ENCODE data around the gene PAXX. TPM values are rescaled to one million over a fixed set of nuclear protein-coding genes. Genes with fewer than 3 reads are reported as not detected.

Gene PAXX
- total and polyA plus RNA-seq, 8 donors, result 11.9 to 206 (median 92.0) TPM

GRCh38 chr9:137041124-137041523 is 48.9 kb downstream of the PAXX start:
- peaks cover 26 to 42% (median 37%) of the 10 kb centered on the region in 4 donors for H3K4me1 ChIP-seq
- H3K36me3 ChIP-seq, result peaks cover 17 to 50% (median 39%) of the 10 kb centered on the region in 4 donors
- peak overlapping the region in 1 of 4 donors; percentile 7 for H3K4me3 ChIP-seq
- intact Hi-C loops (cut with DNase I; ENCODE audit: low total_unique reads), result no loop called here
- no peak for DNase-seq
- peaks cover 0 to 30% (median 15%) of the 10 kb centered on the region in 3 donors for H3K27me3 ChIP-seq
- TF ChIP-seq POLR2A (IDR thresholded peaks at IDR 0.05) (no peak), POLR2AphosphoS5 (IDR thresholded peaks at IDR 0.05) (no peak), EP300 (IDR thresholded peaks at IDR 0.05) (no peak)
- TF ChIP-seq, protein P1, sequence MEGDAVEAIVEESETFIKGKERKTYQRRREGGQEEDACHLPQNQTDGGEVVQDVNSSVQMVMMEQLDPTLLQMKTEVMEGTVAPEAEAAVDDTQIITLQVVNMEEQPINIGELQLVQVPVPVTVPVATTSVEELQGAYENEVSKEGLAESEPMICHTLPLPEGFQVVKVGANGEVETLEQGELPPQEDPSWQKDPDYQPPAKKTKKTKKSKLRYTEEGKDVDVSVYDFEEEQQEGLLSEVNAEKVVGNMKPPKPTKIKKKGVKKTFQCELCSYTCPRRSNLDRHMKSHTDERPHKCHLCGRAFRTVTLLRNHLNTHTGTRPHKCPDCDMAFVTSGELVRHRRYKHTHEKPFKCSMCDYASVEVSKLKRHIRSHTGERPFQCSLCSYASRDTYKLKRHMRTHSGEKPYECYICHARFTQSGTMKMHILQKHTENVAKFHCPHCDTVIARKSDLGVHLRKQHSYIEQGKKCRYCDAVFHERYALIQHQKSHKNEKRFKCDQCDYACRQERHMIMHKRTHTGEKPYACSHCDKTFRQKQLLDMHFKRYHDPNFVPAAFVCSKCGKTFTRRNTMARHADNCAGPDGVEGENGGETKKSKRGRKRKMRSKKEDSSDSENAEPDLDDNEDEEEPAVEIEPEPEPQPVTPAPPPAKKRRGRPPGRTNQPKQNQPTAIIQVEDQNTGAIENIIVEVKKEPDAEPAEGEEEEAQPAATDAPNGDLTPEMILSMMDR (IDR thresholded peaks at IDR 0.05), result no peak
- H3K9me3 ChIP-seq, result no peaks in the 10 kb centered on the region
- WGBS, 5 donors, result 58 to 68% (median 68%) methylated on average over 10 to 16 of the region's 16 CpGs
- peak overlapping the region in 2 of 5 donors; percentile 50 to 84 for H3K27ac ChIP-seq

DNA sequence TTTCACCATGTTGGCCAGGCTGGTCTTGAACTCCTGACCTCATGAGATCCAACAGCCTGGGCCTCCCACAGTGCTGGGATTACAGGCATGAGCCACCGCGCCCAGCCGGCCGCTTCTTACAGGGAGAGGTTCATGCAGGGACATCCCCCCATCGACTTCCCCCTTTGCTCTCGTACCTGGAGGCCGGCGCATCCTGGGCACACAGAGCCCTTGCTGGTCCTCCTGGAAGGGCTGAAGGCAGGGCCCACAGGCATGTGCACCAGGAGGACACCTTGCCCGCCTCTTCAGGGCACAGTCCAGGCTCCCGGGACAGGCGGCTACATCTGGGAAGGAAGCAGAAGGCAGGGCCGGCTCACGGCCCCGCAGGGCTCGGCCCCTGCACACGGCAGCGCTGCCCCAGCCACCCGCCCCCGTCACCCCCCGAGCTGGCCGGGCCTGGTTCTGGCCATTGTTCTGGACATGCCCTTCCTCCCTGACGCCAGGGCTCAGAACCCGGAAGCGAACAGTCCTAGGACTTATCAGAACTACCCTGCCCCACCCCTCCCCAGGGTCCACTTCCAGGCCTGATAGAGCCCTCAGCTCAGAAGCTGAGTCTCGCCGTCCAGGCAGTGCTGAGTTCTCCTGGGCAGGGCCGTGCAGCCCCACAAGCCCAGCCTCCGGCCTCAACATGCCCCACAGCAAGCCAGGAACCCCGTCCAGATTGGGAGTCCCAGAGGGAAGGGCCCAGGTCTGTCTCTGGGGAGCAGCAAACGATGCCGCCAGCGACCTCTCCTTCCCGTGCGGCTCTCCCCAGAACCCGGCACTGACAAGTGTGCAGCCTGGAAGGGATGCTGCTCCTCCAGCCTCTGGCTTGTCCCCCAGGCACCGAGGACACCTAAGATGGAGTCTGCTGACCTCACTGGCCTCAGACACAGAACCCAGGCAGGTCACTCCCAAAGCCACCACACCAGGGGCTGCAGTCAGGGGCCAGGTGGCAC is 50.8 kb downstream of the PAXX start:
- Histone ChIP-seq H3K27me3 (peaks cover 0 to 49% (median 32%) of the 10 kb centered on the region in 3 donors), H3K4me1 (peaks cover 34 to 51% (median 47%) of the 10 kb centered on the region in 4 donors), H3K27ac (peak overlapping the region; percentile 66 to 84 (median 79)), H3K4me3 (peak overlapping the region; percentile 58 to 78 (median 66)), H3K9me3 (no peaks in the 10 kb centered on the region), H3K36me3 (peaks cover 17 to 40% (median 32%) of the 10 kb centered on the region in 4 donors)
- WGBS, 5 donors, result 35 to 58% (median 52%) methylated on average over 14 to 36 of the region's 36 CpGs
- DNase-seq, result peak; percentile 63 to 79
- intact Hi-C loops (cut with DNase I; ENCODE audit: low total_unique reads), result no loop called here
- TF ChIP-seq POLR2AphosphoS5 (IDR thresholded peaks at IDR 0.05) (peak; percentile 24 to 60 (median 55)), POLR2A (IDR thresholded peaks at IDR 0.05) (no peak)

Other genes with a start within 250 kb of the PAXX start
Only the 30 nearest of the 39 such genes appear.
- gene TMEM141, start 201.1 kb upstream of the PAXX start, total RNA-seq, result 100 to 1,000 TPM in 1 of 5 donors, 10 to 100 TPM in 4; 11.1 to 152 (median 64.5) TPM
- gene TMEM141, start 201.1 kb upstream of the PAXX start, polyA plus RNA-seq, result 100 to 1,000 TPM; 139 to 219 (median 195) TPM
- gene CCDC183, start 196.1 kb upstream of the PAXX start, total RNA-seq, result 10 to 100 TPM in 1 of 5 donors, 1 to 10 TPM in 4; 1.2 to 53.0 (median 6.2) TPM
- 1 to 10 TPM; 1.9 to 5.8 (median 3.5) TPM for gene CCDC183, start 196.1 kb upstream of the PAXX start, polyA plus RNA-seq
- 100 to 1,000 TPM in 1 of 5 donors, 10 to 100 TPM in 4; 47.4 to 615 (median 65.1) TPM for gene RABL6, start 184.5 kb upstream of the PAXX start, total RNA-seq
- gene RABL6, start 184.5 kb upstream of the PAXX start, polyA plus RNA-seq, result 10 to 100 TPM; 54.2 to 82.1 (median 56.0) TPM
- 10 to 100 TPM in 2 of 5 donors, 1 to 10 TPM in 3; 1.4 to 37.4 (median 9.3) TPM for gene AJM1, start 149.9 kb upstream of the PAXX start, total RNA-seq
- gene AJM1, start 149.9 kb upstream of the PAXX start, polyA plus RNA-seq, result 1 to 10 TPM in 2 of 3 donors, under 1 TPM in 1; 0.46 to 3.3 (median 1.5) TPM
- 10 to 100 TPM; 31.5 to 45.5 (median 38.8) TPM for gene PHPT1, start 143.0 kb upstream of the PAXX start, total RNA-seq
- 100 to 1,000 TPM; 151 to 168 (median 156) TPM for gene PHPT1, start 143.0 kb upstream of the PAXX start, polyA plus RNA-seq
- 100 to 1,000 TPM in 1 of 5 donors, 1 to 10 TPM in 4; 1.8 to 317 (median 5.8) TPM for gene MAMDC4, start 140.1 kb upstream of the PAXX start, total RNA-seq
- 10 to 100 TPM in 1 of 3 donors, 1 to 10 TPM in 2; 1.1 to 11.2 (median 3.1) TPM for gene MAMDC4, start 140.1 kb upstream of the PAXX start, polyA plus RNA-seq
- gene EDF1, start 126.1 kb upstream of the PAXX start, total RNA-seq, result 100 to 1,000 TPM; 132 to 229 (median 208) TPM
- gene EDF1, start 126.1 kb upstream of the PAXX start, polyA plus RNA-seq, result 100 to 1,000 TPM; 572 to 798 (median 789) TPM
- gene TRAF2, start 105.9 kb upstream of the PAXX start, total RNA-seq, result 100 to 1,000 TPM in 1 of 5 donors, 10 to 100 TPM in 2, 1 to 10 TPM in 2; 5.5 to 248 (median 12.8) TPM
- 10 to 100 TPM; 10.0 to 12.1 (median 11.3) TPM for gene TRAF2, start 105.9 kb upstream of the PAXX start, polyA plus RNA-seq
- gene FBXW5, start 47.7 kb upstream of the PAXX start, total RNA-seq, result 100 to 1,000 TPM in 4 of 5 donors, 10 to 100 TPM in 1; 47.7 to 435 (median 174) TPM
- gene FBXW5, start 47.7 kb upstream of the PAXX start, polyA plus RNA-seq, result 100 to 1,000 TPM in 2 of 3 donors, 10 to 100 TPM in 1; 91.0 to 109 (median 102) TPM
- not detected for gene C8G, start 47.2 kb upstream of the PAXX start, total RNA-seq
- gene C8G, start 47.2 kb upstream of the PAXX start, polyA plus RNA-seq, result 1 to 10 TPM in 2 of 3 donors, not detected in 1; 2.3 to 5.5 TPM
- gene LCN12, start 40.1 kb upstream of the PAXX start, total RNA-seq, result 1 to 10 TPM in 1 of 5 donors, under 1 TPM in 1, not detected in 3; 0.73 to 2.2 TPM
- 1 to 10 TPM; 2.3 to 6.3 (median 3.1) TPM for gene LCN12, start 40.1 kb upstream of the PAXX start, polyA plus RNA-seq
- 10 to 100 TPM in 4 of 5 donors, 1 to 10 TPM in 1; 2.3 to 34.9 (median 30.4) TPM for gene PTGDS, start 14.9 kb upstream of the PAXX start, total RNA-seq
- 10 to 100 TPM; 18.6 to 64.4 (median 37.3) TPM for gene PTGDS, start 14.9 kb upstream of the PAXX start, polyA plus RNA-seq
- gene LCNL1, start 9.4 kb upstream of the PAXX start, total RNA-seq, result not detected
- gene LCNL1, start 9.4 kb upstream of the PAXX start, polyA plus RNA-seq, result under 1 TPM in 2 of 3 donors, not detected in 1; 0.19 to 0.25 TPM
- gene CLIC3, start 4.1 kb downstream of the PAXX start, total RNA-seq, result 1 to 10 TPM in 1 of 5 donors, not detected in 4; 3.3 TPM
- gene CLIC3, start 4.1 kb downstream of the PAXX start, polyA plus RNA-seq, result 10 to 100 TPM in 2 of 3 donors, 1 to 10 TPM in 1; 4.3 to 70.9 (median 15.2) TPM
- gene ABCA2, start 35.8 kb downstream of the PAXX start, total RNA-seq, result 100 to 1,000 TPM in 1 of 5 donors, 10 to 100 TPM in 3, 1 to 10 TPM in 1; 7.3 to 385 (median 72.8) TPM
- gene ABCA2, start 35.8 kb downstream of the PAXX start, polyA plus RNA-seq, result 10 to 100 TPM in 2 of 3 donors, 1 to 10 TPM in 1; 9.3 to 25.5 (median 24.4) TPM
- gene FUT7, start 39.7 kb downstream of the PAXX start, total RNA-seq, result 1 to 10 TPM in 1 of 5 donors, under 1 TPM in 1, not detected in 3; 0.37 to 3.9 TPM
- under 1 TPM in 2 of 3 donors, not detected in 1; 0.23 to 0.50 TPM for gene FUT7, start 39.7 kb downstream of the PAXX start, polyA plus RNA-seq
- gene NPDC1, start 53.8 kb downstream of the PAXX start, total RNA-seq, result 100 to 1,000 TPM in 4 of 5 donors, 10 to 100 TPM in 1; 20.0 to 276 (median 189) TPM
- 100 to 1,000 TPM; 104 to 186 (median 115) TPM for gene NPDC1, start 53.8 kb downstream of the PAXX start, polyA plus RNA-seq
- 10 to 100 TPM in 1 of 5 donors, 1 to 10 TPM in 3, not detected in 1; 2.2 to 11.3 (median 6.7) TPM for gene ENTPD2, start 61.6 kb downstream of the PAXX start, total RNA-seq
- gene ENTPD2, start 61.6 kb downstream of the PAXX start, polyA plus RNA-seq, result 1 to 10 TPM; 2.0 to 4.8 (median 2.9) TPM
- 10 to 100 TPM in 1 of 5 donors, 1 to 10 TPM in 3, not detected in 1; 2.9 to 84.9 (median 4.4) TPM for gene SAPCD2, start 78.1 kb downstream of the PAXX start, total RNA-seq
- 1 to 10 TPM; 1.7 to 5.0 (median 3.8) TPM for gene SAPCD2, start 78.1 kb downstream of the PAXX start, polyA plus RNA-seq
- 10 to 100 TPM in 3 of 5 donors, 1 to 10 TPM in 2; 4.6 to 95.6 (median 22.8) TPM for gene UAP1L1, start 85.1 kb downstream of the PAXX start, total RNA-seq
- 1 to 10 TPM; 4.1 to 7.4 (median 6.0) TPM for gene UAP1L1, start 85.1 kb downstream of the PAXX start, polyA plus RNA-seq
- 100 to 1,000 TPM in 1 of 5 donors, 10 to 100 TPM in 3, 1 to 10 TPM in 1; 4.7 to 167 (median 44.6) TPM for gene MAN1B1, start 94.6 kb downstream of the PAXX start, total RNA-seq
- gene MAN1B1, start 94.6 kb downstream of the PAXX start, polyA plus RNA-seq, result 10 to 100 TPM; 22.8 to 52.6 (median 35.0) TPM
- gene DPP7, start 122.3 kb downstream of the PAXX start, total RNA-seq, result 100 to 1,000 TPM in 3 of 5 donors, 10 to 100 TPM in 2; 25.9 to 251 (median 103) TPM
- 100 to 1,000 TPM; 325 to 346 (median 338) TPM for gene DPP7, start 122.3 kb downstream of the PAXX start, polyA plus RNA-seq
- under 1 TPM in 1 of 5 donors, not detected in 4; 0.55 TPM for gene GRIN1, start 146.7 kb downstream of the PAXX start, total RNA-seq
- under 1 TPM in 2 of 3 donors, not detected in 1; 0.25 to 0.31 TPM for gene GRIN1, start 146.7 kb downstream of the PAXX start, polyA plus RNA-seq
- gene LRRC26, start 177.6 kb downstream of the PAXX start, total RNA-seq, result 100 to 1,000 TPM in 1 of 5 donors, 10 to 100 TPM in 1, 1 to 10 TPM in 1, not detected in 2; 2.6 to 440 (median 11.2) TPM
- 1 to 10 TPM in 2 of 3 donors, under 1 TPM in 1; 1.00 to 7.7 (median 3.7) TPM for gene LRRC26, start 177.6 kb downstream of the PAXX start, polyA plus RNA-seq
- not detected for gene TMEM210, start 179.6 kb downstream of the PAXX start, total RNA-seq
- not detected for gene TMEM210, start 179.6 kb downstream of the PAXX start, polyA plus RNA-seq
- 100 to 1,000 TPM in 1 of 5 donors, 10 to 100 TPM in 4; 35.8 to 147 (median 42.9) TPM for gene ANAPC2, start 196.1 kb downstream of the PAXX start, total RNA-seq
- gene ANAPC2, start 196.1 kb downstream of the PAXX start, polyA plus RNA-seq, result 10 to 100 TPM; 26.1 to 45.0 (median 40.7) TPM
- 100 to 1,000 TPM in 2 of 5 donors, 10 to 100 TPM in 3; 28.1 to 154 (median 81.4) TPM for gene SSNA1, start 196.3 kb downstream of the PAXX start, total RNA-seq
- gene SSNA1, start 196.3 kb downstream of the PAXX start, polyA plus RNA-seq, result 100 to 1,000 TPM; 118 to 146 (median 135) TPM
- gene TPRN, start 208.3 kb downstream of the PAXX start, total RNA-seq, result 100 to 1,000 TPM in 1 of 5 donors, 10 to 100 TPM in 3, 1 to 10 TPM in 1; 8.8 to 161 (median 25.0) TPM
- 10 to 100 TPM; 23.5 to 36.9 (median 24.3) TPM for gene TPRN, start 208.3 kb downstream of the PAXX start, polyA plus RNA-seq
- gene TMEM203, start 213.2 kb downstream of the PAXX start, total RNA-seq, result 10 to 100 TPM; 20.6 to 33.5 (median 28.0) TPM
- 10 to 100 TPM; 29.3 to 37.0 (median 35.6) TPM for gene TMEM203, start 213.2 kb downstream of the PAXX start, polyA plus RNA-seq
- 100 to 1,000 TPM in 1 of 5 donors, 10 to 100 TPM in 2, 1 to 10 TPM in 1, under 1 TPM in 1; 0.89 to 105 (median 15.5) TPM for gene NDOR1, start 213.3 kb downstream of the PAXX start, total RNA-seq
- gene NDOR1, start 213.3 kb downstream of the PAXX start, polyA plus RNA-seq, result 1 to 10 TPM; 4.6 to 9.5 (median 6.4) TPM

Measured in stomach (tissue), 9 donors.